SU-DHL-6 (cell line): Measurements from ENCODE around the gene SUSD3.

Experiments used
- CTCF ChIP-seq: fragments of 200-600 bp; sonication (generic); IDR thresholded peaks from one replicate; pipeline ENCODE4 v1.5.1; 2017; ENCODE audit warnings: antibody characterized with exemption, mild to moderate bottlenecking, low read length, moderate library complexity; ENCODE audit not compliant: insufficient read depth, poor library complexity, severe bottlenecking
- EZH2phosphoT487 ChIP-seq: fragments of 200-600 bp; sonication (generic), shearing (Covaris generic); conservative IDR thresholded peaks from 2 replicates; pipeline ENCODE4 v1.6.1; 2018; ENCODE audit warnings: mild to moderate bottlenecking, antibody characterized with exemption, low read length, moderate library complexity, mixed read lengths

GRCh38 chr9:93121316-93122241, 63.1 kb downstream of the SUSD3 start:
- TF ChIP-seq CTCF (no peak), EZH2phosphoT487 (no peak)
